ENCODE results near the gene IRX1. TPM values are rescaled to one million over a fixed set of nuclear protein-coding genes. Genes with fewer than 3 reads are reported as not detected.

IRX1 gene
- polyA plus RNA-seq, 2 of the 4 experiments (the other 2 are of a cell fraction), result not detected

DNA sequence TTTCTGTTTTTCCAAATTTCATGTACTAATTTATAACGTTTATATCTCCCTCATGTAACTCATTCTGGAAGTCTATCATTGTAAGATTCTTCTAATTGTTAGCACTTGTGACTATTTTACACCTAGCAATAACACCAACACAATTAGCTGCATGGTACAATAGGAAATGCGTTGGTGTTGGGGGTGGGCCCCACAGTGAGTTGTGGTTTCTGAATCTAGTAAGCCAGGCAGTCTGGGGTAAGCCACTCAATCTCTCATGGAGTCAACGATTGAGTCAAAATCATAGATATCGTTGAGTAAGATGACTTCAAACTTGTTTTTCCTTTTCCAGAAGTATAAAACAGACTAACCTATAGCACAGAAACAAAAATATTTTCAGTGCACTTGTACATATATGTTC lies 30.0 kb downstream of the IRX1 start (continued):
- TF ChIP-seq, protein P1, sequence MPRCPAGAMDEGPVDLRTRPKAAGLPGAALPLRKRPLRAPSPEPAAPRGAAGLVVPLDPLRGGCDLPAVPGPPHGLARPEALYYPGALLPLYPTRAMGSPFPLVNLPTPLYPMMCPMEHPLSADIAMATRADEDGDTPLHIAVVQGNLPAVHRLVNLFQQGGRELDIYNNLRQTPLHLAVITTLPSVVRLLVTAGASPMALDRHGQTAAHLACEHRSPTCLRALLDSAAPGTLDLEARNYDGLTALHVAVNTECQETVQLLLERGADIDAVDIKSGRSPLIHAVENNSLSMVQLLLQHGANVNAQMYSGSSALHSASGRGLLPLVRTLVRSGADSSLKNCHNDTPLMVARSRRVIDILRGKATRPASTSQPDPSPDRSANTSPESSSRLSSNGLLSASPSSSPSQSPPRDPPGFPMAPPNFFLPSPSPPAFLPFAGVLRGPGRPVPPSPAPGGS (IDR thresholded peaks at IDR 0.05), result no peak

DNA sequence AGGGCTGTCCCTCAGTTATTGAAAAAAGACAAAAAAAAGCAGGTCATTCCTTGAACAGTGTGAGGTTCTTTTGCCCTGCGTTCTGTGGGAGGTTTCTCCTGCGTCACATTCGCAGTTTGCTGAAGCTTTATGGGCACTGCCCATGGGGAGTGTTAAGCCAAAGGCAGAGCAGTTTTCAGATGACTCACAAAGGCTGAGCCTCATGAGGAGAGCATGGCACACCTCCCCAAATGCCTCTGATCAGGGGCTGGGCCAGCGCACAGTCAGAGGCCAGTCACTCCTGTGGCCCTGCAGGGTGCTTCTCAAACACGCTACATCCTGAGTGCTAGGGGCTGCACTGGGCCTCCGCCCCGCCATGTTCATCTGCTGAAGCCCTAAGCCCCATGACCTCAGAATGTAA lies 38.4 kb downstream of the IRX1 start:
- TF ChIP-seq NR3C1 (IDR thresholded peaks at IDR 0.05) (no peak), SMC3 (IDR thresholded peaks at IDR 0.05) (no peak)
- no peaks in the 10 kb centered on the region for H3K9me3 ChIP-seq
- ChIA-PET CTCF (no interaction called here), POLR2A (no interaction called here)
- no peak overlapping the region for H3K27ac ChIP-seq
- no peaks in the 10 kb centered on the region for H3K4me1 ChIP-seq
- no peak overlapping the region for H3K4me3 ChIP-seq
- DNase-seq (ENCODE audit: low read depth in 1 of 2, low spot score in 1 of 2) (no peak), FAIRE-seq (no peak), ATAC-seq (no peak)
- H3K4me2 ChIP-seq, result no peak overlapping the region
- WGBS (ENCODE audit: missing lambda C conversion rate), result 38% methylated on average over 5 of the region's 7 CpGs

DNA sequence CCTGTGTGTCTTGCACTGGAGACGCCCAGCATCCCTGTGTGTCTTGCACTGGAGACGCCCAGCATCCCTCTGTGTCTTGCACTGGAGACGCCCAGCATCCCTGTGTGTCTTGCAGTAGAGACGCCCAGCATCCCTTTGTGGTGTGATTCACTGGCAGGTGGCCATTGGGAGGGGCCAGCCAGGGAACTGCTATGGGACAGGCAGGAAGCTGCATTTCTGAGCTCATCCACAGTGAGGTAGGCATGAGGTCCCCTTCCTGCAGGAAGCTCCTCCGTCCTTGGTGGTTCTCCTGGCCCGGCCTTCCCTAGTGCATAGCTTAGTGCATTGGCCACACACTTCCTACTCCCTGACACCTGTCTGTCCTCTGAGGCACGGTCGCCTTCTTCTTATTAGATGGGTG lies 43.5 kb downstream of the IRX1 start:
- CTCF ChIA-PET, result no interaction called here
- POLR2A ChIA-PET, result no interaction called here
- TF ChIP-seq RFX5 (IDR thresholded peaks at IDR 0.05) (no peak), CHD4 (IDR thresholded peaks at IDR 0.05; ENCODE audit: borderline replicate concordance) (no peak), CHD2 (IDR thresholded peaks at IDR 0.05; ENCODE audit: low read length, partially characterized antibody) (no peak), HOXB5 (CRISPR knock-in tag; IDR thresholded peaks at IDR 0.05) (no peak), MYC (IDR thresholded peaks at IDR 0.05; ENCODE audit: borderline replicate concordance, low read length) (no peak), EP300 (IDR thresholded peaks at IDR 0.05) (no peak), TP53 (CRISPR knock-in tag; IDR thresholded peaks at IDR 0.05) (no peak), RAD21 (conservative IDR thresholded peaks at IDR 0.05 in 1 of 2, IDR thresholded peaks at IDR 0.05 in 1 of 2) (no peak), JUNB (IDR thresholded peaks at IDR 0.05) (no peak), MAFK (IDR thresholded peaks at IDR 0.05; ENCODE audit: partially characterized antibody) (no peak), PHF8 (IDR thresholded peaks at IDR 0.05; ENCODE audit: borderline replicate concordance, low read depth) (no peak), GATA3 (IDR thresholded peaks at IDR 0.05; ENCODE audit: borderline replicate concordance) (no peak), RCOR1 (IDR thresholded peaks at IDR 0.05; ENCODE audit: low read depth, low read length) (no peak), ZNF302 (CRISPR knock-in tag; IDR thresholded peaks at IDR 0.05) (no peak), MAZ (IDR thresholded peaks at IDR 0.05; ENCODE audit: borderline replicate concordance, low read depth, low read length) (no peak)
- TF ChIP-seq, protein P2, sequence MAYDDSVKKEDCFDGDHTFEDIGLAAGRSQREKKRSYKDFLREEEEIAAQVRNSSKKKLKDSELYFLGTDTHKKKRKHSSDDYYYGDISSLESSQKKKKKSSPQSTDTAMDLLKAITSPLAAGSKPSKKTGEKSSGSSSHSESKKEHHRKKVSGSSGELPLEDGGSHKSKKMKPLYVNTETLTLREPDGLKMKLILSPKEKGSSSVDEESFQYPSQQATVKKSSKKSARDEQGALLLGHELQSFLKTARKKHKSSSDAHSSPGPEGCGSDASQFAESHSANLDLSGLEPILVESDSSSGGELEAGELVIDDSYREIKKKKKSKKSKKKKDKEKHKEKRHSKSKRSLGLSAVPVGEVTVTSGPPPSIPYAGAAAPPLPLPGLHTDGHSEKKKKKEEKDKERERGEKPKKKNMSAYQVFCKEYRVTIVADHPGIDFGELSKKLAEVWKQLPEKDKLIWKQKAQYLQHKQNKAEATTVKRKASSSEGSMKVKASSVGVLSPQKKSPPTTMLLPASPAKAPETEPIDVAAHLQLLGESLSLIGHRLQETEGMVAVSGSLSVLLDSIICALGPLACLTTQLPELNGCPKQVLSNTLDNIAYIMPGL (CRISPR knock-in tag; IDR thresholded peaks at IDR 0.05; ENCODE audit: borderline replicate concordance), result no peak
- TF ChIP-seq, protein P3, sequence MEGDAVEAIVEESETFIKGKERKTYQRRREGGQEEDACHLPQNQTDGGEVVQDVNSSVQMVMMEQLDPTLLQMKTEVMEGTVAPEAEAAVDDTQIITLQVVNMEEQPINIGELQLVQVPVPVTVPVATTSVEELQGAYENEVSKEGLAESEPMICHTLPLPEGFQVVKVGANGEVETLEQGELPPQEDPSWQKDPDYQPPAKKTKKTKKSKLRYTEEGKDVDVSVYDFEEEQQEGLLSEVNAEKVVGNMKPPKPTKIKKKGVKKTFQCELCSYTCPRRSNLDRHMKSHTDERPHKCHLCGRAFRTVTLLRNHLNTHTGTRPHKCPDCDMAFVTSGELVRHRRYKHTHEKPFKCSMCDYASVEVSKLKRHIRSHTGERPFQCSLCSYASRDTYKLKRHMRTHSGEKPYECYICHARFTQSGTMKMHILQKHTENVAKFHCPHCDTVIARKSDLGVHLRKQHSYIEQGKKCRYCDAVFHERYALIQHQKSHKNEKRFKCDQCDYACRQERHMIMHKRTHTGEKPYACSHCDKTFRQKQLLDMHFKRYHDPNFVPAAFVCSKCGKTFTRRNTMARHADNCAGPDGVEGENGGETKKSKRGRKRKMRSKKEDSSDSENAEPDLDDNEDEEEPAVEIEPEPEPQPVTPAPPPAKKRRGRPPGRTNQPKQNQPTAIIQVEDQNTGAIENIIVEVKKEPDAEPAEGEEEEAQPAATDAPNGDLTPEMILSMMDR (IDR thresholded peaks at IDR 0.05), result no peak
- TF ChIP-seq, protein P4, sequence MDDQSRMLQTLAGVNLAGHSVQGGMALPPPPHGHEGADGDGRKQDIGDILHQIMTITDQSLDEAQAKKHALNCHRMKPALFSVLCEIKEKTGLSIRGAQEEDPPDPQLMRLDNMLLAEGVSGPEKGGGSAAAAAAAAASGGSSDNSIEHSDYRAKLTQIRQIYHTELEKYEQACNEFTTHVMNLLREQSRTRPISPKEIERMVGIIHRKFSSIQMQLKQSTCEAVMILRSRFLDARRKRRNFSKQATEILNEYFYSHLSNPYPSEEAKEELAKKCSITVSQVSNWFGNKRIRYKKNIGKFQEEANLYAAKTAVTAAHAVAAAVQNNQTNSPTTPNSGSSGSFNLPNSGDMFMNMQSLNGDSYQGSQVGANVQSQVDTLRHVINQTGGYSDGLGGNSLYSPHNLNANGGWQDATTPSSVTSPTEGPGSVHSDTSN (IDR thresholded peaks at IDR 0.05), result no peak
- TF ChIP-seq, protein P5, sequence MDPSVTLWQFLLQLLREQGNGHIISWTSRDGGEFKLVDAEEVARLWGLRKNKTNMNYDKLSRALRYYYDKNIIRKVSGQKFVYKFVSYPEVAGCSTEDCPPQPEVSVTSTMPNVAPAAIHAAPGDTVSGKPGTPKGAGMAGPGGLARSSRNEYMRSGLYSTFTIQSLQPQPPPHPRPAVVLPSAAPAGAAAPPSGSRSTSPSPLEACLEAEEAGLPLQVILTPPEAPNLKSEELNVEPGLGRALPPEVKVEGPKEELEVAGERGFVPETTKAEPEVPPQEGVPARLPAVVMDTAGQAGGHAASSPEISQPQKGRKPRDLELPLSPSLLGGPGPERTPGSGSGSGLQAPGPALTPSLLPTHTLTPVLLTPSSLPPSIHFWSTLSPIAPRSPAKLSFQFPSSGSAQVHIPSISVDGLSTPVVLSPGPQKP (IDR thresholded peaks at IDR 0.05; ENCODE audit: low read depth, low read length), result no peak
- H3K4me2 ChIP-seq, result no peak overlapping the region
- DNase-seq (ENCODE audit: low read depth in 1 of 2, low spot score in 1 of 2) (no peak), FAIRE-seq (no peak), ATAC-seq (no peak)
- no peak overlapping the region for H3K4me3 ChIP-seq
- H3K9me3 ChIP-seq, result no peaks in the 10 kb centered on the region
- H3K27ac ChIP-seq, result no peak overlapping the region
- 28% methylated on average over 6 of the region's 8 CpGs for WGBS (ENCODE audit: missing lambda C conversion rate)
- H3K4me1 ChIP-seq, result no peaks in the 10 kb centered on the region
